Fibroblast of pulmonary artery (primary cell): Measurements from ENCODE around the gene H1-8.

ENCODE experiments used
- DNase-seq: peaks from one replicate; pipeline ENCODE4 v3.0.0-alpha.2; 2010; ENCODE audit warnings: low read depth
- H3K4me3 ChIP-seq: replicated peaks from 2 replicates; pipeline ENCODE4 v1.5.1; 2011; ENCODE audit warnings: low read depth, mild to moderate bottlenecking, control low read depth, low read length, moderate library complexity
- CTCF ChIP-seq: IDR thresholded peaks from 2 replicates; pipeline ENCODE4 v1.5.1; 2011; ENCODE audit warnings: mild to moderate bottlenecking, control low read depth, low read length, inconsistent platforms; ENCODE audit errors: missing control alignments

The H1-8 gene

GRCh38 chr3:129575233-129575996 lies 32.4 kb downstream of the H1-8 start:
- H3K4me3 ChIP-seq: no peak overlapping the region
- no peak for DNase-seq
- TF ChIP-seq CTCF: no peak

GRCh38 chr3:129575997-129576384 lies 33.0 kb downstream of the H1-8 start:
- no peak for TF ChIP-seq CTCF
- no peak for DNase-seq
- H3K4me3 ChIP-seq: no peak overlapping the region

- no peak overlapping the region for H3K4me3 ChIP-seq
- no peak for DNase-seq
- no peak for TF ChIP-seq CTCF
Observed at GRCh38 chr3:129576514-129577352, 33.8 kb downstream of the H1-8 start.

GRCh38 chr3:129577366-129577765 lies 34.4 kb downstream of the H1-8 start:
- DNase-seq: no peak
- no peak for TF ChIP-seq CTCF

GRCh38 chr3:129577925-129578786 lies 35.2 kb downstream of the H1-8 start:
- TF ChIP-seq CTCF: no peak
- DNase-seq: no peak
- H3K4me3 ChIP-seq: no peak overlapping the region

More at GRCh38 chr3:129577366-129577765, 34.4 kb downstream of the H1-8 start:
- H3K4me3 ChIP-seq: no peak overlapping the region

GRCh38 chr3:129579991-129580390 lies 37.0 kb downstream of the H1-8 start:
- H3K4me3 ChIP-seq: no peak overlapping the region
- no peak for TF ChIP-seq CTCF
- no peak for DNase-seq
